HG02798 (cell line): ENCODE measurements around the gene ZNF354C.

Experiments used
- ATAC-seq: cut with Tn5 transposase; IDR thresholded peaks from one replicate; pipeline ENCODE4 v1.9.1; 2021; ENCODE audit warnings: mild to moderate bottlenecking; ENCODE audit not compliant: unreplicated experiment, poor library complexity

Gene ZNF354C

GRCh38 chr5:179113143-179113530 lies 53.0 kb downstream of the ZNF354C start:
- ATAC-seq: no peak

- no peak for ATAC-seq
Measured at GRCh38 chr5:179113945-179114641, 53.9 kb downstream of the ZNF354C start.

DNA sequence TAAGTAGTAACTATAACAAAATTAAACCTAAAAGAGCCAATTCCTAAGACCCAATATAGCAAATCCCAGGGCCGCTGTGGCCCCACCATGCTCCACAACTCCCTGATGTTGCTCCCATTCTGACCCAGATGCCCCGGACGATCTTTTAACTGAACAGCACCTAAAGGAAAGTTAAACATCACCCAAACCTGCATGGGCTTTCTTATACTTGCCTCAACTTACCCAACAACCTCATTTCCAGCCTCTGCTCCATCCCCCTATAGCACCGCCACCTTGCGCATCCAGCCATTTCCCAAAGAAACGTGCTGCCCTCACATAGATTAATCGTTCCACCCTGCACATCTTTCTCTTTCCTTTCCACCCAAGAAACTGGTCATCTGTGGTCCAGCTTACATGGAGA lies 54.6 kb downstream of the ZNF354C start:
- ATAC-seq: no peak

GRCh38 chr5:179115307-179115706 lies 55.1 kb downstream of the ZNF354C start:
- ATAC-seq: no peak

DNA sequence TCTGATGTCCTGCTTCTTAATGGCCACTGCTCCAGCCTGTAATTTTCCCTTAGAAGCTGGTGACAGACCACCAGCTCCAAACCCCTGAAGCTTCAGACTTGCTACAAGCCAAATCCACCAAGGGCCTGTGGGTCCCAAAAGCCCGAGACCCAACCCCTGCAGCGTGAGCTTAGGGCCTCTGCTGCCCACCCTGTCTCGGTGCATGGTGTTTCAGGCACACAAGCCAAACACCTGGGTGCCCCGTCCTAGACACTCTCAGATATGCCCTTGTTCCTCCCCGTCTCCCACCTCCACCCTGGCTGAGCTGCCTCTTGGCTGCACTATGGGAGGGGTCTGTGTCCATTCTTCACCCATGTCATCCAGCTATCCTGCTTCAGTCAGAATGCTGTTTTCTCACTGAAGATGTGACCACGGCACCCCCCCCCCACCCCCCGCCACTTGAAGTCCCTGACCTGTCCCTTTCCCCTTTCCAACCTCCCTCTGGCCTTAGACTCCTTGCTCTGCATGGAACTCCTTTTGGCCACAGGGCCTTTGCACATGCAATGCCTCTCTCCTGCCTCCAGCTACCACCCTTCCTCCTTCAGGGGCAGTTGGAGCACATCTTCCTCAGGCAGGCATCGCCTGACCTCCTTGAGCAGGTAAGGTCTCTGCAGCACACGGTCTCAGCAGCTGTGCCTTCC lies 55.8 kb downstream of the ZNF354C start:
- ATAC-seq: no peak

DNA sequence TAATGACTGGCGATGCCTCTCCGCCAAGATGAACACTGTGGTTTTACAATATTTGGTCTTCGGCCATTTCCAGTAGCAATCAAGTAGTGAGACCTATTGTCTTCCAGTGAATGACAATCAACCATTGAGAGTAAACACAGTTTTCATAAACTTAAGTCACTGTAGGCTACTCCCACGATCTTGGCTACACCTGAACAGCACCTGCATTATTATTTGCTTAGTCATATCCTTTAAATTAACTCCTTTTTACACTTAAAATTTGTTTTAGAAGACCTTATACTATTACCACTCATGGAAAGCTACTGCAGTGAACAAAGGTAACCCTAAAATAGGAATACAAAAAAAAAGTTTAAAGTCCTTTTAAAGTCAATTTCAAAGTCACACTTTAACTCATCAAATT lies 58.2 kb downstream of the ZNF354C start:
- ATAC-seq: no peak

DNA sequence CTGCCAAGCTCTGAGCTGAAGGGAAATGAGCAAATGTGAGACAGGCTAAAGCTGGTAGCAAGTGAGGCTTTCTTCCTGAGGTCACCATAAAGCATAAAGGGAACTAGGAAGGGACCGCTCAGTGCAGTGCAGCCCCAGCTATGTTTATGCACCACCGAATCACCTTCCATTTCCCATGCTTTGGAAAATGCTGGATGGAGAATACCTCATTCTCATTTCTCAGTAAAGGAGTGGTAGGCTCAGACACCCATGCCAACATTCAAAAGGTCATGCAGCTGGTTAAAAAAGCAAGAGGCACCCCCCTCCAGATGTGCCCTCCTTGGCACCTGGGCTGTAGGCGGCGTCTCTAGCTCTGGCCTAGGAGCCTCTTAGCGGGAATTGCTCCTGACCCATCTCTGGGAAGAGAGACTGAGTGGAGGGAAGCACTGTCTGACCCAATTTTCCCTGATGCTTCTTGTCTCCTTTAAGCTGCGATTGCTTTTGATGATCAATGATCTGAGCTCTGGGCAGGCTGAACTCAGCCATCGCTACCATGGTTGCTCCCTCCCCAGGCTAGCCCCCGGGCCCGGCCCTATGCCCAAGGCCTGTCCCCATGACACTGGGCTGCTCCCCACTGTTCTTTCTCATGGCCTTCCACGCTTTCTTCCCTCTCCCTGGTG lies 58.7 kb downstream of the ZNF354C start:
- ATAC-seq: no peak

- ATAC-seq: no peak
Measured at GRCh38 chr5:179119415-179120170, 59.4 kb downstream of the ZNF354C start.

- no peak for ATAC-seq
Measured at GRCh38 chr5:179120421-179120861, 60.3 kb downstream of the ZNF354C start.

DNA sequence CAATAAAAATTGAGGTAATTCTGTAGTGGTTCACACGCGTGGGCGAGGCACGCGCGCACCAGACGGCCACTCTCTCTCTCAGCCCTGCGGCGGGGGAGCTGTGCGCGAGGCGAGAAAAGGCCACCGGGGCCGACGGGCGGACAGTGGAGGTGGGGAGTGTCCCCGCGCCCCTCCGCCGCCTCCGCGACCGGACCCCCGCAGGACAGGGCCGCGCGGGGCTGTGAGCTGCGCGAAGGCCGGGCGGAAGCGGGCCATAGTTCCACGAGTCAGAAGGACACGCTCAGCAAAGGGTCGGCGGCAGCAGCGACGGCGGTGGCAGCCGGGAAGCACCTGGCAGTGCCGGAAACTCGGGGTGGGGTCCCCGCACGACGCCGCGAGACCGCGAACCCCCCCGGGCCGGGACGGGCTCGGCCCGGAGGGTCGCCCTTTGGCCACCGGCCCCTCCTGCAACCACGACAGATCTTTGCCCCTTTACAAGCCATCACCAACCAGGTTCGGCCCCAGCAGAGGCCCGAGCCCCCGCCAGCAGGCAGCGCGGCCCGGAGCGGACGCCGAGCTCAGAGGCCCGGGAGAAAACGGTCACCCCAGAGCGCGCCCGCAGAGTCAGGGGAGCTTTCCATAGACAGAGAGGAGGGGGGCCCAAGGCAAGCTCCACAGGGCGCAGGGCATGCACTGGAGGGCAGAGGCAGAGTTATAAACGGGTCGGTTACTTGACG lies 60.9 kb downstream of the ZNF354C start:
- no peak for ATAC-seq

- no peak for ATAC-seq
Measured at GRCh38 chr5:179121667-179122111, 61.5 kb downstream of the ZNF354C start.

GRCh38 chr5:179122411-179123108 lies 62.4 kb downstream of the ZNF354C start:
- no peak for ATAC-seq

DNA sequence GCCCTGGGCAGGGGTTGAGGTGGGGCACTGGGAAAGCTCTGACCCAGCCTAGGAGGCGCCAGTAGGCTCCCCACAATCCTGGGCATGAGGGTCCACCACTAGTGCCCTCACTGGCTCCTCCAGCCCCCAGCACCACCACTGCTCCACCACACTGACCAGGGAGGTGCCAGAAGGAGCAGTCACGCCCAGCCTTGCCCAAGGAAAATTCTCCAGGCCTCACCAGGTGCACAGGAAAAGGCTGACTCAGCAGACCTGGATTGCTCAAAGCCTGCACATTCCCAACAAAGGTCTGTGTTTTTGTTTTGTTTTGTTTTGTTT lies 62.9 kb downstream of the ZNF354C start:
- ATAC-seq: no peak

DNA sequence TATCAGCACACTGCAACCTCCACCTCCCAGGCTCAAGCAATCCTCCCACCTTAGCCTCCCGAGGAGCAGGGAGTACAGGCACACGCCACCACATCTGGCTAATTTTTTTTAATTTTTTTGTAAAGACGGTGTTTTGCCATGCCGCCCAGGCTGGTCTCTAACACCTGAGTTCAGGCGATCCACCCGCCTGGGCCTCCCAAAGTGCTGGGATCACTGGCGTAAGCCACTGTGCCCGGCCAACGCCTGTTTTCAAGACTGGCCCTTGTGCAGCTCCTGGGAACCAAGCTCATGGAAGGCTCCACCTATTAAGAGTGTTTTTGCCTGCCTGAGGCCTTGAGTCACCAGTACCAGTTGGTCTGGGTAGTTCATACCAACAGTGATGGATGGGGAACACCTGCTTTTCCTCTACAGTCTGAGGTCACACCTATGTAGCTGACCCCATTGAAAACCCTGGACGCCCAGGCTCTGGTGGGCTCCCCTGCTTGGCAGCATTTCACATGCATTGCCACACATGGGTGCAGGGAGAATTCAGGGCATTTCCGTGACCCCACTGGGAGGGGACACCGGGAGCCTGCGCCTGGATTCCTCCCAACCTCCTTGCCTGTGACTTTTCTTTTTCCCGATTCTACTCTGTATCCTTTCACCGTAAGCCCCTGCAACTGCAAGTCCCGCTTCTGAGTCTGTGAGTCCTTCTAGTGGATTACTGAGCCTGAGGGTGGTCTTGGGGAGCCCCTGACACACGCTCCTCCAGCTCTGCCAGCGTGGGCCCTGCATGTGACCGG lies 63.5 kb downstream of the ZNF354C start:
- ATAC-seq: no peak

DNA sequence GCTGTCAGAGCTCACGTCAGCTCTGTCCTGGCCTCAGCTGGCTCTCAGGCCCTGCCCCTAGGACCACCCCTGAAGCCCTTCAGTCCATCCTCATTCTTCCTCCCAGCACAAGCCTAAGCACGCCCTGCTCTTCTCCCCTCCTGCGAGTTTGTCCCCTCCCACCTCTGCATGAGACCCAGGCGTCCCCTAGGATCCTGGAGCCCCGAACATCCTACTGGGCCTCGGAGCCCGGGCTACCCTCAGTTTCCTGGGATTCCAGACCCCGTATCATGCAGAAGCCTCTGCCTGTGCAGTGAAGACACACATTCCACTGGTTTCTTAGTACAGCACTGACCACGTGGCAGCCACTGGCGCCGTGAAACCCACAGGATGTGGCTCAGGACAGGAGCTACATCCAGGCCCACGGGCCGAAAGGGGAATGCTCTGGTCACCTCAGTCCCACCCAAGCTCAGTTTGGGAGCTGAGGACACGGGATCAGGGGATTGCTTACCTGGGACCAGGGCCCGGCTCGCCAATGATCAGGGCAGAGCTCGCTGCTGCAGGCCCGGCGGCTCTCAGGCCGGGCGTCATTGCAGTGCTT lies 64.2 kb downstream of the ZNF354C start:
- ATAC-seq: no peak

DNA sequence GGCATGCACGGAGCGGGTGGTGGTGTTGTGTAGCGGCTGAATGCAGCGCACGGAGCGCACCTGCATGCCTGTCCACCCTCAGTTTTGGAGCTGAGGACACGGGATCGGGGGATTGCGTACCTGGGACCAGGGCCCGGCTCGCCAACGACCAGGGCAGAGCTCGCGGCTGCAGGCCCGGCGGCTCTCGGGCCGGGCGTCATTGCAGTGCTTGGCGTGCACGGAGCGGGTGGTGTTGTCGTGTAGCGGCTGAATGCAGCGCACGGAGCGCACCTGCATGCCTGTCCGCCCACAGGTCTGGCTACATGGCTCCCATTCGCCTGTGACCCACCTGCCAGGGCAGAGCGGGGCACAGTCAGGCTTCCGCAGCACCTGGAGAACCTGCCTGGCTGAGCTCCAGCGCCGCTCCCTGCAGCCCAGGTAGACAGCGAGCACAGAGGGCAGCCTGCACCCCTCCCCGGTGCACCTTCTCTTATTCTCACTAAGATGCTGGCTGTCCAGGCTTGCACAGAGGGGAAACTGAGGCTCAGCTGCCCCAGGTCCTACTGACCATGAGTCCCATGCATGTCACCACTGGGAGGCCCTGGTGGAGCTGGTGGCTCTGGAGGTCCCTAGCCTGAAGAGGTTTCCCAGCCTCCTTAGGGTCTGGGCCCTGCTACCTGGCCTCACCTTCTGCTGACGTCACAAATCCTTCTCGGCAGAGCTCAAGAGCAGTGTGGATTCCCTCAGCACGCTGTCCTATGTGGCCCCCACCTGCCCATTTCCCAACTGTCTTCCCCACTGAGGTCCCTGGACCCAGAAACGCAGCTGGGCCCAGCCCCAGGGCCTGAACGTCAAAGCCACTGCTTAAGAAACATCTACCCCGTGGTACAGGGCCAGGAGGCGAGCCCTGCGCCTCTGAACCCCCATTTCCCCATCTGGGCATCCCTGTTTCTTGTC lies 64.9 kb downstream of the ZNF354C start:
- ATAC-seq: no peak

DNA sequence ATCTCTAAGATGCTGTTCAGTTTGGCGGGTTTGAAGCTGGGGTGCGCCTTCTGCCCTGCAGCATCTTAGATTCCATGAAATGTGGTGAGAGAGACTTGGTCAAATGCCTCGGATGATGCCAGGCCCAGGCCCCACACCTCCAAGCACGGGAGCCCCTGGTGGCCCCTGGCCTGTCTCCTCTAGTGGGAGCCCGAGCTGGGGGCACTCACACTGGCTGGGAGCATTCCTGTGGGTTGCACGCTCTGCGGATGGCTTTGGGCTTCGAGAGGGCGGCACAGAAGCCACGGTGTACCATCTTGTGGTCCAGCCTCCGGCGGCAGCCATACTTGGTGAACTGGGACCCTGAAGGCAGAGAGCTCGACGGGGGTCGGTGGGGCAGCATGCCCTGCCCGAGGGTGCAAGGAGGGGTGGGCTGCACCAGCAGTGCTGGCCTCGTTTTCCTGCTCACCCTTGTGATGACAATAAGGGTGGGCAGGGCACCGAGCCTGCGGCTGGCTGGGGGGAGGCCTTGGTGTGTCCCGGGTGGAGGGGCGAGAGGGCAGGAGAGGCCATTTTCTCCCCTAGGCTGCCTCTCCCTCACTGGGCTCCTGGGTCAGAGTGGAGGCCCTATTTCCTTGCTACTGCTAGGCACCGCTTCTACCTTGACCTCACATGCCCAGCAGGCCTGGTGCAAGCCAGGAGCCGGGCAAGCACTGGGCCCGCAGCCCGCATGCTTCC lies 65.8 kb downstream of the ZNF354C start:
- ATAC-seq: no peak
